IMR-90 (cell line): ENCODE results near the gene GGPS1. TPM values are rescaled to one million over a fixed set of nuclear protein-coding genes. Genes with fewer than 3 reads are reported as not detected.

Experiments used
- ATAC-seq: fragments of 200-7000 bp; cut with Tn5 transposase; 2 replicates; pipeline ENCODE4 v1.9.1; 2020; ENCODE audit warnings: low read depth, mild to moderate bottlenecking, moderate library complexity
- BruUV-seq: library from RNA; stranded (reverse); fragments of 400-500 nt; replicated peaks from 2 replicates; lab custom pipeline; 2021; lab: Mats Ljungman, UMichigan
- CTCF ChIA-PET: fragments of 300-600 bp; formaldehyde crosslinking; extraction: SDS; loops from one replicate; lab custom pipeline; 2021; ENCODE audit warnings: antibody characterized with exemption; lab: Yijun Ruan, JAX
- POLR2A ChIA-PET: fragments of 300-600 bp; sonication (Branson Sonifier 250); formaldehyde crosslinking; loops from one replicate; lab custom pipeline; 2022; ENCODE audit warnings: antibody characterized with exemption; ENCODE audit not compliant: unreplicated experiment; lab: Charles Lee
- DNase-seq: peaks from one replicate; pipeline ENCODE4 v3.0.0; 2013
- H2AFZ ChIP-seq: replicated peaks from 2 replicates; pipeline ENCODE3; 2013; ENCODE audit warnings: low read length, mild to moderate bottlenecking; ENCODE audit not compliant: poor library complexity
- H2AK5ac ChIP-seq: 2 replicates; pipeline ENCODE4 v1.6.1; 2013; ENCODE audit warnings: low read depth, low read length, inconsistent platforms
- H2AK9ac ChIP-seq: replicated peaks from 2 replicates; pipeline ENCODE3; 2013; ENCODE audit warnings: mild to moderate bottlenecking, low read depth, low read length, moderate library complexity; ENCODE audit not compliant: poor library complexity
- H2BK120ac ChIP-seq: 2 replicates; pipeline ENCODE4 v1.6.1; 2013; ENCODE audit warnings: low read depth, low read length, inconsistent platforms
- H2BK15ac ChIP-seq: 3 replicates; pipeline ENCODE4 v1.6.1; 2013; ENCODE audit warnings: low read depth, low read length, inconsistent platforms
- H2BK20ac ChIP-seq: 2 replicates; pipeline ENCODE4 v1.6.1; 2013; ENCODE audit warnings: low read depth, mild to moderate bottlenecking, inconsistent platforms, low read length, moderate library complexity
- H2BK5ac ChIP-seq: 2 replicates; pipeline ENCODE4 v1.6.1; 2013; ENCODE audit warnings: mild to moderate bottlenecking, low read depth, low read length, inconsistent platforms; ENCODE audit not compliant: poor library complexity, severe bottlenecking
- H3K14ac ChIP-seq: replicated peaks from 2 replicates; pipeline ENCODE4 v1.6.1; 2013; ENCODE audit warnings: low read depth, low read length, inconsistent platforms
- H3K18ac ChIP-seq: 2 replicates; pipeline ENCODE4 v1.6.1; 2013; ENCODE audit warnings: low read depth, low read length, control low read depth
- H3K23ac ChIP-seq: 2 replicates; pipeline ENCODE4 v1.6.1; 2013; ENCODE audit warnings: low read depth, low read length, inconsistent platforms
- H3K27ac ChIP-seq: 2 replicates; pipeline ENCODE4 v1.5.1; 2013; ENCODE audit warnings: mild to moderate bottlenecking, control low read depth, low read length; ENCODE audit not compliant: insufficient read depth
- H3K27me3 ChIP-seq: 2 replicates; pipeline ENCODE4 v1.6.1; 2013; ENCODE audit warnings: low read length; ENCODE audit not compliant: control insufficient read depth, insufficient read depth
- H3K36me3 ChIP-seq: 2 replicates; pipeline ENCODE4 v1.6.1; 2013; ENCODE audit warnings: low read length, mixed read lengths; ENCODE audit not compliant: control insufficient read depth, insufficient read depth
- H3K4ac ChIP-seq: 2 replicates; pipeline ENCODE4 v1.6.1; 2013; ENCODE audit warnings: low read depth, low read length, inconsistent platforms
- H3K4me1 ChIP-seq: 2 replicates; pipeline ENCODE4 v1.6.1; 2013; ENCODE audit warnings: low read length, mixed read lengths; ENCODE audit not compliant: control insufficient read depth, insufficient read depth
- H3K4me2 ChIP-seq: 2 replicates; pipeline ENCODE4 v1.6.1; 2013; ENCODE audit warnings: low read depth, mild to moderate bottlenecking, control low read depth, low read length, moderate library complexity
- H3K4me3 ChIP-seq: 2 replicates; pipeline ENCODE4 v1.5.1; 2013; ENCODE audit warnings: low read depth, mild to moderate bottlenecking, control low read depth, low read length, moderate library complexity; ENCODE audit not compliant: insufficient read depth
- H3K56ac ChIP-seq: 2 replicates; pipeline ENCODE4 v1.6.1; 2013; ENCODE audit warnings: low read length, inconsistent platforms; ENCODE audit not compliant: insufficient read depth; ENCODE audit errors: extremely low read depth
- H3K79me1 ChIP-seq, 2 experiments: 2 replicates each; pipeline ENCODE4 v1.6.1; 2013; ENCODE audit warnings: low read length in 2 of 2, inconsistent platforms in 1 of 2, low read depth in 1 of 2
- H3K9ac ChIP-seq: 2 replicates; pipeline ENCODE4 v1.6.1; 2013; ENCODE audit warnings: low read depth, low read length, control low read depth
- H3K9me1 ChIP-seq: 2 replicates; pipeline ENCODE4 v1.6.1; 2013; ENCODE audit warnings: low read length, inconsistent platforms; ENCODE audit not compliant: insufficient read depth
- H3K9me3 ChIP-seq: 2 replicates; pipeline ENCODE4 v1.6.1; 2013; ENCODE audit warnings: low read length; ENCODE audit not compliant: control insufficient read depth, insufficient read depth
- H4K20me1 ChIP-seq: 2 replicates; pipeline ENCODE4 v1.6.1; 2013; ENCODE audit warnings: low read length, inconsistent platforms; ENCODE audit not compliant: insufficient read depth
- H4K5ac ChIP-seq: 2 replicates; pipeline ENCODE4 v1.6.1; 2013; ENCODE audit warnings: mild to moderate bottlenecking, low read depth, low read length, control low read depth
- H4K8ac ChIP-seq, 2 experiments: 2 replicates each; pipeline ENCODE4 v1.6.1; 2013; ENCODE audit warnings: low read depth in 2 of 2, low read length in 2 of 2, control low read depth in 1 of 2, inconsistent platforms in 1 of 2
- H4K91ac ChIP-seq: 2 replicates; pipeline ENCODE4 v1.6.1; 2013; ENCODE audit warnings: low read depth, low read length, inconsistent platforms; ENCODE audit not compliant: insufficient read depth
- BHLHE40 ChIP-seq: fragments of 150-350 bp; IDR thresholded peaks from 2 replicates; pipeline ENCODE4 v1.6.1; 2016; ENCODE audit warnings: mild to moderate bottlenecking, low read depth, low read length
- CEBPB ChIP-seq: IDR thresholded peaks from 2 replicates; pipeline ENCODE4 v1.6.1; 2012; ENCODE audit warnings: low read depth, low read length, improper control_type of control experiment
- CHD1 ChIP-seq: IDR thresholded peaks from 2 replicates; pipeline ENCODE4 v1.6.1; 2012; ENCODE audit warnings: low read depth, low read length, improper control_type of control experiment
- MAZ ChIP-seq: IDR thresholded peaks from 2 replicates; pipeline ENCODE4 v1.6.1; 2012; ENCODE audit warnings: low read depth, mild to moderate bottlenecking, low read length, improper control_type of control experiment, moderate library complexity, borderline replicate concordance
- MXI1 ChIP-seq: IDR thresholded peaks from 2 replicates; pipeline ENCODE4 v1.6.1; 2012; ENCODE audit warnings: low read depth, mild to moderate bottlenecking, low read length, moderate library complexity, borderline replicate concordance
- POLR2A ChIP-seq: IDR thresholded peaks from 2 replicates; pipeline ENCODE4 v1.6.1; 2012; ENCODE audit warnings: mild to moderate bottlenecking, low read depth, low read length
- RAD21 ChIP-seq: IDR thresholded peaks from 2 replicates; pipeline ENCODE4 v1.6.1; 2012; ENCODE audit warnings: low read length, improper control_type of control experiment
- RFX5 ChIP-seq: IDR thresholded peaks from 2 replicates; pipeline ENCODE4 v1.8.0; 2012; ENCODE audit warnings: low read depth, mild to moderate bottlenecking, low read length, moderate library complexity
- SMC3 ChIP-seq: fragments of 150-350 bp; IDR thresholded peaks from 2 replicates; pipeline ENCODE4 v1.6.1; 2016; ENCODE audit warnings: low read depth, mild to moderate bottlenecking, antibody characterized with exemption, low read length, moderate library complexity
- USF2 ChIP-seq: fragments of 150-350 bp; IDR thresholded peaks from 2 replicates; pipeline ENCODE4 v1.6.1; 2017; ENCODE audit warnings: mild to moderate bottlenecking, antibody characterized with exemption, low read length, low read depth
- dilution Hi-C: fragments of 300-500 bp; cut with HindIII; formaldehyde crosslinking; loops from one replicate; pipeline ENCODE4 v1.14.3; 2018; ENCODE audit warnings: low sequenced_read_pairs; ENCODE audit not compliant: unreplicated experiment
- in situ Hi-C: fragments of 300-500 bp; cut with MboI; formaldehyde crosslinking; loops from 3 replicates; pipeline ENCODE4 v1.14.3; 2019; ENCODE audit warnings: low sequenced_read_pairs, inconsistent platforms, mixed read lengths
- intact Hi-C: fragments of 100-400 bp; cut with micrococcal nuclease; formaldehyde crosslinking; loops from 2 replicates; pipeline ENCODE4 v1.10.0; 2022
- polyA plus RNA-seq, 3 experiments: library from polyadenylated mRNA; depleted of rRNA; stranded (reverse); fragments of >200 nt; gene quantifications; 2 replicates each; pipeline ENCODE4 v1.2.3, GENCODE V29; 2012; ENCODE audit warnings: low replicate concordance in 1 of 3
- total RNA-seq: library from RNA; depleted of rRNA; stranded (reverse); fragments of >200 nt; gene quantifications from 2 replicates; pipeline ENCODE4 v1.2.3, GENCODE V29; 2012

GGPS1 gene
- total and polyA plus RNA-seq, 2 of the 4 experiments (the other 2 are of a cell fraction): 16.4 to 21.5 TPM

GRCh38 chr1:235293322-235293942 lies 34.9 kb upstream of the GGPS1 start:
- Histone ChIP-seq H2BK15ac (no peak overlapping the region), H4K8ac (no peak overlapping the region), H3K18ac (no peak overlapping the region), H3K79me1 (peaks cover 6 to 55% of the 10 kb centered on the region in 2 experiments), H3K9me1 (peaks cover 8% of the 10 kb centered on the region), H3K23ac (no peak overlapping the region), H3K4me2 (no peak overlapping the region), H3K9ac (no peak overlapping the region), H3K9me3 (no peaks in the 10 kb centered on the region), H3K27ac (no peak overlapping the region), H3K36me3 (no peaks in the 10 kb centered on the region), H2BK20ac (no peak overlapping the region), H3K27me3 (no peaks in the 10 kb centered on the region), H2AFZ (no peak overlapping the region), H2AK5ac (no peak overlapping the region), H3K4me3 (no peak overlapping the region), H3K4ac (no peak overlapping the region), H2AK9ac (no peak overlapping the region), H3K4me1 (peaks cover 2% of the 10 kb centered on the region; the same call in 1 of the 2 replicates), H2BK5ac (no peak overlapping the region), H3K14ac (no peak overlapping the region), H4K5ac (no peak overlapping the region), H3K56ac (no peak overlapping the region), H4K20me1 (peaks cover 81% of the 10 kb centered on the region), H4K91ac (no peak overlapping the region), H2BK120ac (no peak overlapping the region)
- ChIA-PET CTCF (no interaction called here), POLR2A (no interaction called here)
- no peak for DNase-seq
- dilution Hi-C loops: no loop called here
- no TSS peak for BruUV-seq
- intact Hi-C loops: no loop called here
- in situ Hi-C loops: no loop called here
- TF ChIP-seq RFX5 (no peak), BHLHE40 (no peak), RAD21 (no peak), POLR2A (no peak), USF2 (no peak), MXI1 (no peak), SMC3 (no peak), MAZ (no peak), CHD1 (no peak), CEBPB (no peak)
- no peak for ATAC-seq
